ENCODE measurements around the gene SCRN1.

SCRN1 gene

GRCh38 chr7:29980151-29980550 is 9.4 kb downstream of the SCRN1 start:
- Histone ChIP-seq H3K4me2 (ENCODE audit: low read length) (no peak overlapping the region), H3K36me3 (ENCODE audit: control insufficient read depth, insufficient read depth, low read length) (no peaks in the 10 kb centered on the region), H3K27me3 (ENCODE audit: control insufficient read depth, insufficient read depth, low read length) (no peaks in the 10 kb centered on the region), H2AFZ (no peak overlapping the region), H3K9ac (no peak overlapping the region), H3K4me3 (ENCODE audit: low read depth, low read length) (no peak overlapping the region), H3K27ac (no peak overlapping the region), H3K4me1 (peaks cover 5% of the 10 kb centered on the region), H3K79me2 (peaks cover 33% of the 10 kb centered on the region), H3K9me3 (ENCODE audit: control insufficient read depth, low read length) (no peaks in the 10 kb centered on the region)
- TF ChIP-seq CTCF (IDR thresholded peaks at IDR 0.05), result no peak

- no peak overlapping the region for H2AFZ ChIP-seq
- H3K4me1 ChIP-seq, result peaks cover 5% of the 10 kb centered on the region
- H3K27ac ChIP-seq, result no peak overlapping the region
- H3K36me3 ChIP-seq (ENCODE audit: control insufficient read depth, insufficient read depth, low read length), result no peaks in the 10 kb centered on the region
- H3K9me3 ChIP-seq (ENCODE audit: control insufficient read depth, low read length), result no peaks in the 10 kb centered on the region
- no peaks in the 10 kb centered on the region for H3K27me3 ChIP-seq (ENCODE audit: control insufficient read depth, insufficient read depth, low read length)
- no peak for TF ChIP-seq CTCF (IDR thresholded peaks at IDR 0.05)
- H3K4me3 ChIP-seq (ENCODE audit: low read depth, low read length), result no peak overlapping the region
- no peak overlapping the region for H3K9ac ChIP-seq
- H3K4me2 ChIP-seq (ENCODE audit: low read length), result no peak overlapping the region
- H3K79me2 ChIP-seq, result peaks cover 30% of the 10 kb centered on the region
Observed at GRCh38 chr7:29977886-29978651, 11.5 kb downstream of the SCRN1 start.

GRCh38 chr7:29976673-29977415 is 12.8 kb downstream of the SCRN1 start:
- no peak for TF ChIP-seq CTCF (IDR thresholded peaks at IDR 0.05)
- no peak overlapping the region for H3K9ac ChIP-seq
- H3K4me2 ChIP-seq (ENCODE audit: low read length), result no peak overlapping the region
- peaks cover 21% of the 10 kb centered on the region for H3K79me2 ChIP-seq
- no peaks in the 10 kb centered on the region for H3K27me3 ChIP-seq (ENCODE audit: control insufficient read depth, insufficient read depth, low read length)
- H3K4me1 ChIP-seq, result peaks cover 10% of the 10 kb centered on the region
- H3K36me3 ChIP-seq (ENCODE audit: control insufficient read depth, insufficient read depth, low read length), result no peaks in the 10 kb centered on the region
- no peak overlapping the region for H2AFZ ChIP-seq
- no peak overlapping the region for H3K4me3 ChIP-seq (ENCODE audit: low read depth, low read length)
- H3K27ac ChIP-seq, result no peak overlapping the region
- H3K9me3 ChIP-seq (ENCODE audit: control insufficient read depth, low read length), result no peaks in the 10 kb centered on the region

GRCh38 chr7:29976266-29976665 is 13.3 kb downstream of the SCRN1 start:
- no peak for TF ChIP-seq CTCF (IDR thresholded peaks at IDR 0.05)
- H3K79me2 ChIP-seq, result peaks cover 18% of the 10 kb centered on the region
- H3K27ac ChIP-seq, result no peak overlapping the region
- H3K9me3 ChIP-seq (ENCODE audit: control insufficient read depth, low read length), result no peaks in the 10 kb centered on the region
- no peaks in the 10 kb centered on the region for H3K36me3 ChIP-seq (ENCODE audit: control insufficient read depth, insufficient read depth, low read length)
- peaks cover 10% of the 10 kb centered on the region for H3K4me1 ChIP-seq
- H3K4me3 ChIP-seq (ENCODE audit: low read depth, low read length), result no peak overlapping the region
- H3K9ac ChIP-seq, result no peak overlapping the region
- no peak overlapping the region for H3K4me2 ChIP-seq (ENCODE audit: low read length)
- H3K27me3 ChIP-seq (ENCODE audit: control insufficient read depth, insufficient read depth, low read length), result no peaks in the 10 kb centered on the region
- H2AFZ ChIP-seq, result no peak overlapping the region
